A673 (cell line): ENCODE data around the gene OCIAD1.

ENCODE experiments used
- EZH2 ChIP-seq: fragments of 200-600 bp; sonication (generic); IDR thresholded peaks from 2 replicates; pipeline ENCODE4 v1.6.1; 2017; ENCODE audit warnings: borderline replicate concordance, low read depth, mild to moderate bottlenecking, mixed read lengths, antibody characterized with exemption, low read length; ENCODE audit not compliant: poor library complexity, severe bottlenecking
- TF ChIP-seq, protein P1 (sequence below): fragments of 300-800, 200-600 bp; sonication (generic); conservative IDR thresholded peaks from 2 replicates; pipeline ENCODE4 v1.5.1; 2017; ENCODE audit warnings: low read depth, mild to moderate bottlenecking, antibody characterized with exemption, low read length, moderate library complexity, mixed read lengths

DNA sequence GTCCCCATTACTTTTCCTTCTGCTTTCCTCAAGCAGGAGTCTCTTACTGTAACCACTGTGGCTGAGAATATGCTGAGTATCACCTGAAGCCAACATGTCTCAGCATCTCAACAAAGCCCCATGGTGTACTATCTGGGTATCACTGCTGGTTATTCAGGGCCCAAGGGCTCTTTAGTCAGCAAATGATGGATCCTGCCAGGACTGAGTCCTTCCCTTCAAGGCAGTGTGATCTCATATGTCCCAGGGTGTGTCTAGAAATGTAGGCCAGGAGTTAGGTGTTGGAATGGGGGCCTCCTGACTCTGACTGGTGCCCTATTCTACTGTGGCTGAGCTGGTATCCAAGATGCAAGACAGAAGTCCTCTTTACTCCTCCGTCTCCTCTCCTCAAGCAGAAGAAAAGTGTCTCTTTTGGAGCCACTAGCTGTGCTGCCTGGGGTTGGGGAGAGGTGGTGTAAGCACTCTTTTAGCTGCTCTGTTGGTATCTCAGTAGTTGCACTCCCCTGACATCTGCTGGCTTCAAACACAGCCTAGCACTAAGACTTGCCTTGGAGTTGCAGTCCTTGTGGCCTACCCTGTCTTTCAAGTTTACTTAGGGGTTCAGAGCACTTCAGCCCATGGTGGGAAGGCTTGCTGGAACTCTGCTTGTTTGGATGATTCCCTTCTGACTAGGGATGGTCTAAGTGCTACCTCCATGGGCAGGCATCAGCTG lies 47.1 kb downstream of the OCIAD1 start:
- TF ChIP-seq, protein P1, sequence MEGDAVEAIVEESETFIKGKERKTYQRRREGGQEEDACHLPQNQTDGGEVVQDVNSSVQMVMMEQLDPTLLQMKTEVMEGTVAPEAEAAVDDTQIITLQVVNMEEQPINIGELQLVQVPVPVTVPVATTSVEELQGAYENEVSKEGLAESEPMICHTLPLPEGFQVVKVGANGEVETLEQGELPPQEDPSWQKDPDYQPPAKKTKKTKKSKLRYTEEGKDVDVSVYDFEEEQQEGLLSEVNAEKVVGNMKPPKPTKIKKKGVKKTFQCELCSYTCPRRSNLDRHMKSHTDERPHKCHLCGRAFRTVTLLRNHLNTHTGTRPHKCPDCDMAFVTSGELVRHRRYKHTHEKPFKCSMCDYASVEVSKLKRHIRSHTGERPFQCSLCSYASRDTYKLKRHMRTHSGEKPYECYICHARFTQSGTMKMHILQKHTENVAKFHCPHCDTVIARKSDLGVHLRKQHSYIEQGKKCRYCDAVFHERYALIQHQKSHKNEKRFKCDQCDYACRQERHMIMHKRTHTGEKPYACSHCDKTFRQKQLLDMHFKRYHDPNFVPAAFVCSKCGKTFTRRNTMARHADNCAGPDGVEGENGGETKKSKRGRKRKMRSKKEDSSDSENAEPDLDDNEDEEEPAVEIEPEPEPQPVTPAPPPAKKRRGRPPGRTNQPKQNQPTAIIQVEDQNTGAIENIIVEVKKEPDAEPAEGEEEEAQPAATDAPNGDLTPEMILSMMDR = no peak
- TF ChIP-seq EZH2 = no peak
